IMR-90 (cell line): ENCODE data around the gene COMMD1.

ENCODE experiments used
- CEBPB ChIP-seq: IDR thresholded peaks from 2 replicates; pipeline ENCODE4 v1.6.1; 2012; ENCODE audit warnings: low read depth, low read length, improper control_type of control experiment
- CTCF ChIP-seq: conservative IDR thresholded peaks from 2 replicates; pipeline ENCODE4 v1.5.1; 2012; ENCODE audit warnings: mild to moderate bottlenecking, low read depth, low read length, improper control_type of control experiment

GRCh38 chr2:62141142-62141740 lies 235.8 kb downstream of the COMMD1 start:
- TF ChIP-seq CTCF (no peak), CEBPB (no peak)
